ENCODE measurements around the gene SPPL2A. TPM values are rescaled to one million over a fixed set of nuclear protein-coding genes. Genes with fewer than 3 reads are reported as not detected.

SPPL2A gene
- total RNA-seq, 1 experiment from 2014 or later, result 100 TPM

DNA sequence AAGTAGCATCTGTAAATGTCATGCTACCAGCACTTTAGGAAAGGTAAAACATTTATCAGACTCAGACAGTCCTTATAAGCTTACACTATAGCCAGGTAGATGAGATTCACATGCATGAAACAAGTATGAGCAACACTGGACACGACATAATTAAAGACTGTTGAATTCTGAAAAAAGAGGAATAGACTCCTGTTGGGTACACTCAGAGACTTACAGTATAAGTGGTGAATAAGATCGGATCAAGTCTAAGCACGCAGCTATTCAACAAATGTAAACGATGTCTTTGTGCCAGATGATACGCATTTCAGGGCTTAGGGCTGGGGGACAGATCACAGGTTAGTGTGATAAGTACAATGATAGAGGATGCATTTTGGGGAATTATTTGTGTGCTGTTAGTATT is 43.2 kb upstream of the SPPL2A start:
- CTCF ChIA-PET, result no interaction called here

DNA sequence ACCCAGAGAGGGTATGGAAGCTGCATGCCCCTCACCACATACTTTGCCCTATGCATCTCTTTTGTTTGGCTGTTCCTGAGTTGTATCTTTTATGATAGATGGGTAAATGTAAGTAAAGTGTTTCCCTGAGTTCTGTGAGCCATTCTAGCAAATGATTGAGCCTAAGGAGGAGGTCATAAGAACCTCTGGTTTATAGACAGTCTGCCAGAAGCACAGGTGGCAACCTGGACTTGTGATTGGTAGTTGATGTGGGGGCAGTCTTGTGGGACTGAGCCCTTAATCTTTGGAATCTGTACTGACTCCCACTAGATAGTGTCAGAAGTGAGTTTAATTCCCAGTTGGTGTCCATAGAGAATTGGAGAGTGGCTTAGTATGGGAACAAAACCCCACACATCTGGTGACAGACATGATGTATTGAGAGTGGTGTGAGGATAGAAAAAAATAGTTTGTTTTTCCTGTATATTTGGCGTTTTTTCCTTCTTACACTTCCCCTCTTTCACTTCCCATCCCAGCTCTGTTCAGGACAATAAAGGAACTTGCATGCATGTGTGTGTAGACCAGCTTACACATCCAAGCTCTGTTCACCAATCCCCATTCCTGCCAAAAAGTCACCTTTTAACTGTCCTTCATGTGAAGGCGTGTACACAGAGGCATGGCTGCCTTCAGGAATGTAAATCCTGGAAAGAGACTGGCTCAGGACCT is 38.1 kb upstream of the SPPL2A start:
- H3K4me1 ChIP-seq (ENCODE audit: insufficient read depth, low read length, poor library complexity, severe bottlenecking), result peaks cover 12% of the 10 kb centered on the region
- no peak overlapping the region for H3K27ac ChIP-seq (ENCODE audit: low read depth, low read length, poor library complexity, severe bottlenecking)
- intact Hi-C loops (cut with micrococcal nuclease; ENCODE audit: unreplicated experiment), result no loop called here
- ChIA-PET POLR2A (ENCODE audit: low non-redundant PET) (no interaction called here), CTCF (no interaction called here)
- BruUV-seq (replicated peaks), result no TSS peak
- no peaks in the 10 kb centered on the region for H3K9me3 ChIP-seq (ENCODE audit: low read depth, low read length, poor library complexity, severe bottlenecking)
- no peaks in the 10 kb centered on the region for H3K36me3 ChIP-seq (ENCODE audit: insufficient read depth, low read length, poor library complexity, severe bottlenecking)
- DNase-seq (ENCODE audit: low spot score), result no peak
- no peak overlapping the region for H3K4me3 ChIP-seq (ENCODE audit: low read depth, low read length, poor library complexity, severe bottlenecking)
- TF ChIP-seq EZH2 (IDR thresholded peaks at IDR 0.05; ENCODE audit: borderline replicate concordance, low read depth, low read length, poor library complexity, severe bottlenecking), result no peak
- TF ChIP-seq, protein P1, sequence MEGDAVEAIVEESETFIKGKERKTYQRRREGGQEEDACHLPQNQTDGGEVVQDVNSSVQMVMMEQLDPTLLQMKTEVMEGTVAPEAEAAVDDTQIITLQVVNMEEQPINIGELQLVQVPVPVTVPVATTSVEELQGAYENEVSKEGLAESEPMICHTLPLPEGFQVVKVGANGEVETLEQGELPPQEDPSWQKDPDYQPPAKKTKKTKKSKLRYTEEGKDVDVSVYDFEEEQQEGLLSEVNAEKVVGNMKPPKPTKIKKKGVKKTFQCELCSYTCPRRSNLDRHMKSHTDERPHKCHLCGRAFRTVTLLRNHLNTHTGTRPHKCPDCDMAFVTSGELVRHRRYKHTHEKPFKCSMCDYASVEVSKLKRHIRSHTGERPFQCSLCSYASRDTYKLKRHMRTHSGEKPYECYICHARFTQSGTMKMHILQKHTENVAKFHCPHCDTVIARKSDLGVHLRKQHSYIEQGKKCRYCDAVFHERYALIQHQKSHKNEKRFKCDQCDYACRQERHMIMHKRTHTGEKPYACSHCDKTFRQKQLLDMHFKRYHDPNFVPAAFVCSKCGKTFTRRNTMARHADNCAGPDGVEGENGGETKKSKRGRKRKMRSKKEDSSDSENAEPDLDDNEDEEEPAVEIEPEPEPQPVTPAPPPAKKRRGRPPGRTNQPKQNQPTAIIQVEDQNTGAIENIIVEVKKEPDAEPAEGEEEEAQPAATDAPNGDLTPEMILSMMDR (conservative IDR thresholded peaks at IDR 0.05; ENCODE audit: low read depth, low read length), result no peak
- no peaks in the 10 kb centered on the region for H3K27me3 ChIP-seq (replicated peaks; ENCODE audit: insufficient read depth, low read depth, low read length, poor library complexity)

More for the DNA sequence above, 43.2 kb upstream of the SPPL2A start:
- BruUV-seq (replicated peaks), result no TSS peak
- intact Hi-C loops (cut with micrococcal nuclease; ENCODE audit: unreplicated experiment), result no loop called here
- POLR2A ChIA-PET (ENCODE audit: low non-redundant PET), result no interaction called here
- Histone ChIP-seq H3K27me3 (replicated peaks; ENCODE audit: insufficient read depth, low read depth, low read length, poor library complexity) (no peaks in the 10 kb centered on the region), H3K4me3 (ENCODE audit: low read depth, low read length, poor library complexity, severe bottlenecking) (no peak overlapping the region), H3K27ac (ENCODE audit: low read depth, low read length, poor library complexity, severe bottlenecking) (no peak overlapping the region), H3K4me1 (ENCODE audit: insufficient read depth, low read length, poor library complexity, severe bottlenecking) (peaks cover 29% of the 10 kb centered on the region), H3K9me3 (ENCODE audit: low read depth, low read length, poor library complexity, severe bottlenecking) (no peaks in the 10 kb centered on the region), H3K36me3 (ENCODE audit: insufficient read depth, low read length, poor library complexity, severe bottlenecking) (no peaks in the 10 kb centered on the region)
- no peak for TF ChIP-seq EZH2 (IDR thresholded peaks at IDR 0.05; ENCODE audit: borderline replicate concordance, low read depth, low read length, poor library complexity, severe bottlenecking)
- TF ChIP-seq, protein P1 (conservative IDR thresholded peaks at IDR 0.05; ENCODE audit: low read depth, low read length), result no peak
- no peak for DNase-seq (ENCODE audit: low spot score)

DNA sequence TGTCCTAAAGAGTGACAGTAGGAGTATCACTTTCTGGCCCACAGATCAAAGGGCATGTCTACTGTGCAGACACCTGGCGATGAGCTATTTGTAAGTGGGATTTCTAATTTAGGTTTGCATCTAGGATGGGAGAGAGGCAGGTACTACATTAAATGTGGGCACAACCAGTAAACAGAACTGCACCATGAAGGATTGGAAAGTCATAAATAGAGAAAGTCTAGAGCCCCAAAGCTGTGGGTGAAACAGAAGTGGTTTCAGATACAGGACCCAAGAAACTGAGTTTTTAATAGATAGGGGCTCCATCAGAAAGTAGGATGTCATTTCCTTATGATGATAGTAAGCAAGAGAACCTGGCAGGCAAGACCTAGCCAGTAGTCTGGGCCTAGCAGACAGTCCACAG is 35.2 kb upstream of the SPPL2A start:
- no peaks in the 10 kb centered on the region for H3K36me3 ChIP-seq (ENCODE audit: insufficient read depth, low read length, poor library complexity, severe bottlenecking)
- H3K27me3 ChIP-seq (replicated peaks; ENCODE audit: insufficient read depth, low read depth, low read length, poor library complexity), result no peaks in the 10 kb centered on the region
- no TSS peak for BruUV-seq (replicated peaks)
- ChIA-PET CTCF (no interaction called here), POLR2A (ENCODE audit: low non-redundant PET) (interaction anchor here (0.5 kb wide), 1 partner anchor 80 kb away, joined by 3 read pairs; no protein-coding TSS in a partner anchor)
- H3K4me1 ChIP-seq (ENCODE audit: insufficient read depth, low read length, poor library complexity, severe bottlenecking), result no peaks in the 10 kb centered on the region
- DNase-seq (ENCODE audit: low spot score), result no peak
- H3K27ac ChIP-seq (ENCODE audit: low read depth, low read length, poor library complexity, severe bottlenecking), result no peak overlapping the region
- TF ChIP-seq, protein P1 (conservative IDR thresholded peaks at IDR 0.05; ENCODE audit: low read depth, low read length), result no peak
- TF ChIP-seq EZH2 (IDR thresholded peaks at IDR 0.05; ENCODE audit: borderline replicate concordance, low read depth, low read length, poor library complexity, severe bottlenecking), result no peak
- intact Hi-C loops (cut with micrococcal nuclease; ENCODE audit: unreplicated experiment), result no loop called here
- no peak overlapping the region for H3K4me3 ChIP-seq (ENCODE audit: low read depth, low read length, poor library complexity, severe bottlenecking)
- no peaks in the 10 kb centered on the region for H3K9me3 ChIP-seq (ENCODE audit: low read depth, low read length, poor library complexity, severe bottlenecking)

Measured in A673 (cell line).